Smooth muscle cell (in vitro differentiated cells): Measurements from ENCODE around the gene EPS8L2. TPM values are rescaled to one million over a fixed set of nuclear protein-coding genes. Genes with fewer than 3 reads are reported as not detected.

Experiments
- DNase-seq: peaks from one replicate; lab custom pipeline; 2025; ENCODE audit not compliant: unreplicated experiment; lab: John Stamatoyannopoulos, UW
- H2AFZ ChIP-seq: fragments of 200-600 bp; sonication (generic); 2 replicates; pipeline ENCODE4 v1.6.0; 2016; ENCODE audit warnings: antibody characterized with exemption, low read depth, mild to moderate bottlenecking
- H3F3A ChIP-seq: fragments of 200-600 bp; sonication (generic); 2 replicates; pipeline ENCODE4 v1.6.0; 2017; ENCODE audit warnings: antibody characterized with exemption, low read depth
- H3K27ac ChIP-seq: fragments of 200-600 bp; sonication (generic); 2 replicates; pipeline ENCODE4 v1.5.1; 2016; ENCODE audit warnings: low read depth, mild to moderate bottlenecking
- H3K27me3 ChIP-seq: fragments of 200-600 bp; sonication (generic); 2 replicates; pipeline ENCODE4 v1.6.1; 2016; ENCODE audit warnings: low read depth, mild to moderate bottlenecking
- H3K36me3 ChIP-seq: fragments of 200-600 bp; sonication (generic); 2 replicates; pipeline ENCODE4 v1.5.1; 2016; ENCODE audit warnings: low read depth
- H3K4me1 ChIP-seq: fragments of 200-600 bp; sonication (generic); 2 replicates; pipeline ENCODE4 v1.5.1; 2016; ENCODE audit warnings: low read depth
- H3K4me2 ChIP-seq: fragments of 200-600 bp; sonication (generic); 2 replicates; pipeline ENCODE4 v1.6.0; 2016; ENCODE audit warnings: mild to moderate bottlenecking
- H3K4me3 ChIP-seq: fragments of 200-600 bp; sonication (generic); 2 replicates; pipeline ENCODE4 v1.5.1; 2016; ENCODE audit warnings: mild to moderate bottlenecking
- H3K79me2 ChIP-seq: fragments of 200-600 bp; sonication (generic); 2 replicates; pipeline ENCODE4 v1.6.0; 2016; ENCODE audit warnings: low read depth, mild to moderate bottlenecking
- H3K9ac ChIP-seq: fragments of 200-600 bp; sonication (generic); 2 replicates; pipeline ENCODE4 v1.6.0; 2016; ENCODE audit warnings: low read depth
- H3K9me3 ChIP-seq: fragments of 200-600 bp; sonication (generic); replicated peaks from 2 replicates; pipeline ENCODE4 v1.5.1; 2016; ENCODE audit warnings: low read depth
- H4K20me1 ChIP-seq: fragments of 200-600 bp; sonication (generic); 2 replicates; pipeline ENCODE4 v1.6.0; 2016; ENCODE audit warnings: low read depth
- CTCF ChIP-seq: fragments of 200-600 bp; sonication (generic); IDR thresholded peaks from 2 replicates; pipeline ENCODE4 v1.5.1; 2017; ENCODE audit warnings: borderline replicate concordance, mild to moderate bottlenecking, antibody characterized with exemption; ENCODE audit not compliant: insufficient read depth, poor library complexity, severe bottlenecking
- WGBS: methylation state at CpG from one replicate; pipeline ENCODE4 v1.1.7; 2016; ENCODE audit warnings: low lambda C conversion rate; 5-methylcytosine and 5-hydroxymethylcytosine counted together
- polyA plus RNA-seq: library from polyadenylated mRNA; unstranded; fragments of >200 nt; fragmentation: Nextera tagmentation; extraction: Ambion mirVana; gene quantifications from 2 replicates; pipeline ENCODE4 v1.2.1, GENCODE V29; 2016
- total RNA-seq: library from RNA; depleted of rRNA; stranded (reverse); fragments of >200 nt; gene quantifications from 2 replicates; pipeline ENCODE4 v1.2.3, GENCODE V29; 2014

Gene EPS8L2
- total and polyA plus RNA-seq, 2 experiments from 2014 or later, result 37.7 to 47.9 TPM

- 87% methylated on average over 15 of the region's 15 CpGs for WGBS
- peaks cover 36% of the 10 kb centered on the region for H3K79me2 ChIP-seq
- no peak for DNase-seq
- H3K9me3 ChIP-seq, result no peaks in the 10 kb centered on the region
- H3K27me3 ChIP-seq, result no peaks in the 10 kb centered on the region
- H3K36me3 ChIP-seq, result no peaks in the 10 kb centered on the region
- peaks cover 3% of the 10 kb centered on the region for H3F3A ChIP-seq
- H3K4me2 ChIP-seq, result no peak overlapping the region
- peaks cover 97% of the 10 kb centered on the region for H4K20me1 ChIP-seq
- no peak overlapping the region for H2AFZ ChIP-seq
- no peak overlapping the region for H3K4me3 ChIP-seq
- no peak overlapping the region for H3K9ac ChIP-seq
- no peak for TF ChIP-seq CTCF
- no peak overlapping the region for H3K27ac ChIP-seq
- peaks cover 9% of the 10 kb centered on the region for H3K4me1 ChIP-seq
These were observed 65.7 kb downstream of the EPS8L2 start for GRCh38 chr11:771617-772204.

DNA sequence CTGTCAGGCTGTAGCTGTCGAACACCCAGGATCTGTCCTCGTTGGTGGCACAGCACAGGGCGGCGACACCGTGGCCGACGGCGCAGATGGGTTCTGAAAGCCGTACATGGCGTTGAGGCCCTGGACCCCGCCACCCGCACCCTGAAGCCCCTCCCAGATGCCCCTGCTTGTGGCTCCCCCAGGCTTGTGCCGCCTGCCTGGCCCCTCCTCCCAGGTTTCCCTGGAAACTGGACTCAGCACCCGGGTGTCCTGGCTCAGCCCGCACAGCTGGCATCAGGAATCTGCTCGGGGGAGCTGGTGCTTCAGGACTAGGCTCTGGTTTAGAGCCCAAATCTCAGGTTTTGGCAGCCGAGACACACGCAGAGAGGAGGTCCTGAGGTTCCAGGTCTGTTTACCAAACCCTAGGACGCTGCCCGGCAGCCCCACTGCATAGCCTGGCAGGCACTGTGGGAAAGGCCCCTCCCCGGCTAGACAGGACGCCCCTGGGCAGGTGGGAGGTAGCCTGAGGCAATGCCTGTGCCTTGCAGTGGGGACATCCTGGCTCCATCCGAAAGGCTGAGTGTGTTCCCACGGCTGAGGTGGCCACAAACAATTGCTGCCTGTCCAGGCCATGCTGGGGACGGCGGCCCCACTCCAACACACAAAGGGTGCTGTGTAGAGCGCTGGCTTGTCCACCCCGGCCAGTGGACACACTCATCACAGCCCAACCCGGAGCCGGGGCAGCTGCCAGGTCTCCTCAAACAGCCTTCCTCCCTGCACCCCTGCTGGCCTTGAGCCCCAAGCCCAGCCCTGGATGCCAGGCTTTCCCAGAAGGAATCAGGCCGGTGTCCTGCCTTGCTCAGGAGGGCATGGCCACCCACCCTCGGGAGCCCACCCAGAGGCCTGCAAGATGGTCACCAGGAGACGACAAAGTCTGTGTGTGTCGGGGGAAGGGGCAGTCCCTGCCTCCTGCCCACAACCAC is 66.7 kb downstream of the EPS8L2 start:
- H3K4me2 ChIP-seq, result no peak overlapping the region
- no peak overlapping the region for H3K4me3 ChIP-seq
- peaks cover 9% of the 10 kb centered on the region for H3K4me1 ChIP-seq
- peaks cover 88% of the 10 kb centered on the region for H4K20me1 ChIP-seq
- no peaks in the 10 kb centered on the region for H3K36me3 ChIP-seq
- H3K9me3 ChIP-seq, result no peaks in the 10 kb centered on the region
- no peak overlapping the region for H3K9ac ChIP-seq
- no peak for DNase-seq
- H3K27me3 ChIP-seq, result no peaks in the 10 kb centered on the region
- no peak for TF ChIP-seq CTCF
- peaks cover 44% of the 10 kb centered on the region for H3K79me2 ChIP-seq
- WGBS, result 96% methylated on average over 22 of the region's 34 CpGs
- no peak overlapping the region for H2AFZ ChIP-seq
- no peak overlapping the region for H3K27ac ChIP-seq
- no peaks in the 10 kb centered on the region for H3F3A ChIP-seq

DNA sequence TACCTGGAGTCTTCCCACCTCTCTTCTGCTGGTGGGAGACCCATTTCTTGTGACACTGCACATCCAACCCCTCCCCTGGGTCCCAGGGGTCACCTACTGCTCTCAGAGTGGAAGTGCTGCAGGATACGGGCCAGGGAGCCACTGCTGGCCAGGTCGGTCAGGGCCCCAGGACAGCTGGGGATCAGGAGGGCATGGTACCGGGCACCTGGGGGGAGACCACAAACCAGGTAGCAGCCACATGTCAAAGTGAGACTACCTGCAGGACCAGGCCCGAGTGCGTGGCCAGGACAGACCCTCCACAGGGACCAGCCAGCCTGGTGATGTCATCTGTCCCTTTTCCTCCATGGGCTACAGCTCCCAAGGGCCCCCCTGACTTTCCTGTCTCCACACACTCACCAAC is 67.4 kb downstream of the EPS8L2 start:
- H3K27ac ChIP-seq, result no peak overlapping the region
- peaks cover 81% of the 10 kb centered on the region for H4K20me1 ChIP-seq
- no peaks in the 10 kb centered on the region for H3K27me3 ChIP-seq
- H3K4me2 ChIP-seq, result no peak overlapping the region
- H3K4me3 ChIP-seq, result no peak overlapping the region
- peaks cover 51% of the 10 kb centered on the region for H3K79me2 ChIP-seq
- H3K4me1 ChIP-seq, result peaks cover 16% of the 10 kb centered on the region
- no peak overlapping the region for H2AFZ ChIP-seq
- TF ChIP-seq CTCF, result no peak
- no peaks in the 10 kb centered on the region for H3K9me3 ChIP-seq
- H3K36me3 ChIP-seq, result no peaks in the 10 kb centered on the region
- DNase-seq, result no peak
- 97% methylated on average over 5 of the region's 5 CpGs for WGBS
- H3K9ac ChIP-seq, result no peak overlapping the region
- no peaks in the 10 kb centered on the region for H3F3A ChIP-seq
